ENCODE data around the gene SNX25. TPM values are rescaled to one million over a fixed set of nuclear protein-coding genes. Genes with fewer than 3 reads are reported as not detected.
"Not testable (repeated sequence)": the region's sequence is repeated elsewhere in the genome, so short reads cannot be mapped to it uniquely, and the experiment has no call there.

Gene SNX25
- total RNA-seq, 1 experiment from 2014 or later: 3.5 TPM

DNA sequence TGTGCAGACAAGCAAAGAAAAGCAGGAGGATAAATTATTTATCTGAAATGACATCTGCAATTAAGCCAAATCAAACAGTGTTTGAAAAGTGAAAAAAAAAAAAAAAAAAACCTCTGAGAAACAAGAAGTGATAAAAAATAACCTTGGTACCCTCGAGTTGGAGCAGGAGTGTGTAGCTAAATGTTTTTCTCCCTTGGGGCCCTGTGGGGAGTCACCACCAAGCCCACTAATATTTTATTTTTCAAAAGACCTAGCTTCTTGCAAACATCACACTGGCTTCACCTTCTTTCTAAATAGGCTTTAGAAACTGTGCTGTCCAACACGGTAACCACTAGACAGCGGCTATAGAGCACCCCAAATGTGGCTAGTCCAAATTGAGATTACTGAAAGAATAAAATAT lies 47.7 kb downstream of the SNX25 start:
- H3K4me1 ChIP-seq (ENCODE audit: insufficient read depth, low read length, poor library complexity, severe bottlenecking): peaks cover 6% of the 10 kb centered on the region
- CTCF ChIA-PET: interaction anchor here (0.7 kb wide), 1 partner anchor 94 kb away, joined by 3 read pairs; no protein-coding TSS in a partner anchor
- no peaks in the 10 kb centered on the region for H3K9me3 ChIP-seq (ENCODE audit: low read depth, low read length, poor library complexity, severe bottlenecking)
- intact Hi-C loops (cut with micrococcal nuclease; ENCODE audit: unreplicated experiment): no loop called here
- BruUV-seq (replicated peaks): no TSS peak
- POLR2A ChIA-PET (ENCODE audit: low non-redundant PET): no interaction called here
- no peaks in the 10 kb centered on the region for H3K27me3 ChIP-seq (replicated peaks; ENCODE audit: insufficient read depth, low read depth, low read length, poor library complexity)
- TF ChIP-seq, protein P1, sequence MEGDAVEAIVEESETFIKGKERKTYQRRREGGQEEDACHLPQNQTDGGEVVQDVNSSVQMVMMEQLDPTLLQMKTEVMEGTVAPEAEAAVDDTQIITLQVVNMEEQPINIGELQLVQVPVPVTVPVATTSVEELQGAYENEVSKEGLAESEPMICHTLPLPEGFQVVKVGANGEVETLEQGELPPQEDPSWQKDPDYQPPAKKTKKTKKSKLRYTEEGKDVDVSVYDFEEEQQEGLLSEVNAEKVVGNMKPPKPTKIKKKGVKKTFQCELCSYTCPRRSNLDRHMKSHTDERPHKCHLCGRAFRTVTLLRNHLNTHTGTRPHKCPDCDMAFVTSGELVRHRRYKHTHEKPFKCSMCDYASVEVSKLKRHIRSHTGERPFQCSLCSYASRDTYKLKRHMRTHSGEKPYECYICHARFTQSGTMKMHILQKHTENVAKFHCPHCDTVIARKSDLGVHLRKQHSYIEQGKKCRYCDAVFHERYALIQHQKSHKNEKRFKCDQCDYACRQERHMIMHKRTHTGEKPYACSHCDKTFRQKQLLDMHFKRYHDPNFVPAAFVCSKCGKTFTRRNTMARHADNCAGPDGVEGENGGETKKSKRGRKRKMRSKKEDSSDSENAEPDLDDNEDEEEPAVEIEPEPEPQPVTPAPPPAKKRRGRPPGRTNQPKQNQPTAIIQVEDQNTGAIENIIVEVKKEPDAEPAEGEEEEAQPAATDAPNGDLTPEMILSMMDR (conservative IDR thresholded peaks at IDR 0.05; ENCODE audit: low read depth, low read length): no peak
- TF ChIP-seq EZH2 (IDR thresholded peaks at IDR 0.05; ENCODE audit: borderline replicate concordance, low read depth, low read length, poor library complexity, severe bottlenecking): no peak
- H3K4me3 ChIP-seq (ENCODE audit: low read depth, low read length, poor library complexity, severe bottlenecking): no peak overlapping the region
- H3K27ac ChIP-seq (ENCODE audit: low read depth, low read length, poor library complexity, severe bottlenecking): no peak overlapping the region
- DNase-seq (ENCODE audit: low spot score): no peak
- no peaks in the 10 kb centered on the region for H3K36me3 ChIP-seq (ENCODE audit: insufficient read depth, low read length, poor library complexity, severe bottlenecking)

- intact Hi-C loops (cut with micrococcal nuclease; ENCODE audit: unreplicated experiment): no loop called here
- BruUV-seq (replicated peaks): no TSS peak
- H3K4me3 ChIP-seq (ENCODE audit: low read depth, low read length, poor library complexity, severe bottlenecking): no peak overlapping the region
- CTCF ChIA-PET: no interaction called here
- peaks cover 6% of the 10 kb centered on the region for H3K4me1 ChIP-seq (ENCODE audit: insufficient read depth, low read length, poor library complexity, severe bottlenecking)
- H3K27me3 ChIP-seq (replicated peaks; ENCODE audit: insufficient read depth, low read depth, low read length, poor library complexity): no peaks in the 10 kb centered on the region
- no peak for TF ChIP-seq EZH2 (IDR thresholded peaks at IDR 0.05; ENCODE audit: borderline replicate concordance, low read depth, low read length, poor library complexity, severe bottlenecking)
- TF ChIP-seq, protein P1 (conservative IDR thresholded peaks at IDR 0.05; ENCODE audit: low read depth, low read length): no peak
- H3K9me3 ChIP-seq (ENCODE audit: low read depth, low read length, poor library complexity, severe bottlenecking): no peaks in the 10 kb centered on the region
- no peak overlapping the region for H3K27ac ChIP-seq (ENCODE audit: low read depth, low read length, poor library complexity, severe bottlenecking)
- H3K36me3 ChIP-seq (ENCODE audit: insufficient read depth, low read length, poor library complexity, severe bottlenecking): no peaks in the 10 kb centered on the region
- DNase-seq (ENCODE audit: low spot score): no peak
- POLR2A ChIA-PET (ENCODE audit: low non-redundant PET): no interaction called here
Measured at GRCh38 chr4:185257694-185258093, 48.3 kb downstream of the SNX25 start.

- H3K36me3 ChIP-seq (ENCODE audit: insufficient read depth, low read length, poor library complexity, severe bottlenecking); CTCF ChIA-PET; H3K27ac ChIP-seq (ENCODE audit: low read depth, low read length, poor library complexity, severe bottlenecking); H3K9me3 ChIP-seq (ENCODE audit: low read depth, low read length, poor library complexity, severe bottlenecking); H3K4me1 ChIP-seq (ENCODE audit: insufficient read depth, low read length, poor library complexity, severe bottlenecking); H3K27me3 ChIP-seq (replicated peaks; ENCODE audit: insufficient read depth, low read depth, low read length, poor library complexity); H3K4me3 ChIP-seq (ENCODE audit: low read depth, low read length, poor library complexity, severe bottlenecking); intact Hi-C loops (cut with micrococcal nuclease; ENCODE audit: unreplicated experiment); POLR2A ChIA-PET (ENCODE audit: low non-redundant PET); BruUV-seq (replicated peaks); DNase-seq (ENCODE audit: low spot score): not testable (repeated sequence)
Measured at GRCh38 chr4:185258741-185259140, 49.3 kb downstream of the SNX25 start.

- Histone ChIP-seq H3K27me3 (replicated peaks; ENCODE audit: insufficient read depth, low read depth, low read length, poor library complexity) (no peaks in the 10 kb centered on the region), H3K27ac (ENCODE audit: low read depth, low read length, poor library complexity, severe bottlenecking) (no peak overlapping the region), H3K9me3 (ENCODE audit: low read depth, low read length, poor library complexity, severe bottlenecking) (no peaks in the 10 kb centered on the region), H3K36me3 (ENCODE audit: insufficient read depth, low read length, poor library complexity, severe bottlenecking) (no peaks in the 10 kb centered on the region), H3K4me1 (ENCODE audit: insufficient read depth, low read length, poor library complexity, severe bottlenecking) (peaks cover 6% of the 10 kb centered on the region), H3K4me3 (ENCODE audit: low read depth, low read length, poor library complexity, severe bottlenecking) (no peak overlapping the region)
- ChIA-PET CTCF (no interaction called here), POLR2A (ENCODE audit: low non-redundant PET) (interaction anchor here (0.5 kb wide), 1 partner anchor 40 kb away, joined by 4 read pairs; no protein-coding TSS in a partner anchor)
- no peak for DNase-seq (ENCODE audit: low spot score)
- no TSS peak for BruUV-seq (replicated peaks)
- no peak for TF ChIP-seq EZH2 (IDR thresholded peaks at IDR 0.05; ENCODE audit: borderline replicate concordance, low read depth, low read length, poor library complexity, severe bottlenecking)
- TF ChIP-seq, protein P1 (conservative IDR thresholded peaks at IDR 0.05; ENCODE audit: low read depth, low read length): no peak
- intact Hi-C loops (cut with micrococcal nuclease; ENCODE audit: unreplicated experiment): no loop called here
Measured at GRCh38 chr4:185259719-185260118, 50.3 kb downstream of the SNX25 start.

All from A673 (cell line).